SK-N-SH treated with all-trans-retinoic acid at 6 μM for 48 hours (cell line): Measurements from ENCODE around the gene PNO1.

Experiments used
- ATAC-seq: fragments of 200-7000 bp; cut with Tn5 transposase; 3 replicates; pipeline ENCODE4 v1.9.1; 2020; ENCODE audit warnings: mild to moderate bottlenecking, moderate library complexity
- ARNTL ChIP-seq: fragments of 450-650 bp; formaldehyde crosslinking; IDR thresholded peaks from 2 replicates; pipeline ENCODE4 v1.5.0; 2020; ENCODE audit warnings: low read depth, mild to moderate bottlenecking, moderate library complexity, borderline replicate concordance
- BACH2 ChIP-seq: fragments of 250-450 bp; sonication (Bioruptor Pico); IDR thresholded peaks from 2 replicates; pipeline ENCODE4 v1.9.0; 2021; ENCODE audit warnings: mild to moderate bottlenecking, borderline replicate concordance
- CSDC2 ChIP-seq: fragments of 250-450 bp; sonication (Bioruptor Pico); IDR thresholded peaks from 2 replicates; pipeline ENCODE4 v1.5.0; 2020; ENCODE audit warnings: mild to moderate bottlenecking, moderate library complexity
- ESRRG ChIP-seq: fragments of 250-450 bp; sonication (Bioruptor Pico); IDR thresholded peaks from 2 replicates; pipeline ENCODE4 v1.6.1; 2021; ENCODE audit warnings: mild to moderate bottlenecking
- GLIS3 ChIP-seq: fragments of 250-450 bp; sonication (Bioruptor Pico); IDR thresholded peaks from 2 replicates; pipeline ENCODE4 v1.5.0; 2020; ENCODE audit warnings: mild to moderate bottlenecking, moderate library complexity
- ISL1 ChIP-seq: fragments of 250-450 bp; sonication (Bioruptor Pico); IDR thresholded peaks from 2 replicates; pipeline ENCODE4 v2.1.2; 2022; ENCODE audit warnings: mild to moderate bottlenecking, moderate library complexity
- OSR1 ChIP-seq: fragments of 250-450 bp; sonication (Bioruptor Pico); IDR thresholded peaks from 2 replicates; pipeline ENCODE4 v1.8.0; 2022; ENCODE audit warnings: moderate library complexity, mild to moderate bottlenecking, inconsistent platforms
- PPARA ChIP-seq: fragments of 250-450 bp; sonication (Bioruptor Pico); IDR thresholded peaks from 2 replicates; pipeline ENCODE4 v1.5.0; 2020; ENCODE audit warnings: mild to moderate bottlenecking, borderline replicate concordance
- RARB ChIP-seq: fragments of 250-450 bp; sonication (Bioruptor Pico); IDR thresholded peaks from 2 replicates; pipeline ENCODE4 v1.8.0; 2021; ENCODE audit warnings: mild to moderate bottlenecking, moderate library complexity
- SNAI2 ChIP-seq: fragments of 250-450 bp; sonication (Bioruptor Pico); IDR thresholded peaks from 2 replicates; pipeline ENCODE4 v1.5.0; 2020; ENCODE audit warnings: mild to moderate bottlenecking, moderate library complexity
- ZC3H10 ChIP-seq: fragments of 250-450 bp; sonication (Bioruptor Pico); IDR thresholded peaks from 2 replicates; pipeline ENCODE4 v1.5.1; 2021; ENCODE audit warnings: mild to moderate bottlenecking, moderate library complexity
- ZFP3 ChIP-seq: fragments of 250-450 bp; sonication (Bioruptor Pico); IDR thresholded peaks from 2 replicates; pipeline ENCODE4 v1.5.0; 2020; ENCODE audit warnings: mild to moderate bottlenecking, moderate library complexity
- ZFP30 ChIP-seq: fragments of 450-650 bp; formaldehyde crosslinking; IDR thresholded peaks from 2 replicates; pipeline ENCODE4 v1.5.0; 2022; ENCODE audit warnings: mild to moderate bottlenecking, moderate library complexity
- ZNF565 ChIP-seq: fragments of 450-650 bp; formaldehyde crosslinking; conservative IDR thresholded peaks from 2 replicates; pipeline ENCODE4 v1.5.0; 2020; ENCODE audit warnings: low read depth, mild to moderate bottlenecking, moderate library complexity
- ZNF70 ChIP-seq: fragments of 450-650 bp; formaldehyde crosslinking; IDR thresholded peaks from 2 replicates; pipeline ENCODE4 v1.5.0; 2020; ENCODE audit warnings: mild to moderate bottlenecking, moderate library complexity
- ZNF8 ChIP-seq: fragments of 450-650 bp; formaldehyde crosslinking; IDR thresholded peaks from 2 replicates; pipeline ENCODE4 v1.5.0; 2020; ENCODE audit warnings: mild to moderate bottlenecking, moderate library complexity
- TF ChIP-seq, protein P1 (sequence below): fragments of 250-450 bp; sonication (Bioruptor Pico); IDR thresholded peaks from 2 replicates; pipeline ENCODE4 v1.5.1; 2021; ENCODE audit warnings: mild to moderate bottlenecking, moderate library complexity
- TF ChIP-seq, protein P2 (sequence below): fragments of 250-450 bp; sonication (Bioruptor Pico); IDR thresholded peaks from 2 replicates; pipeline ENCODE4 v1.8.0; 2021; ENCODE audit warnings: low read depth, mild to moderate bottlenecking, moderate library complexity, borderline replicate concordance
- TF ChIP-seq, protein P3 (sequence below): fragments of 250-450 bp; sonication (Bioruptor Pico); IDR thresholded peaks from 2 replicates; pipeline ENCODE4 v1.5.1; 2020; ENCODE audit warnings: low read depth, mild to moderate bottlenecking, moderate library complexity

PNO1 gene

DNA sequence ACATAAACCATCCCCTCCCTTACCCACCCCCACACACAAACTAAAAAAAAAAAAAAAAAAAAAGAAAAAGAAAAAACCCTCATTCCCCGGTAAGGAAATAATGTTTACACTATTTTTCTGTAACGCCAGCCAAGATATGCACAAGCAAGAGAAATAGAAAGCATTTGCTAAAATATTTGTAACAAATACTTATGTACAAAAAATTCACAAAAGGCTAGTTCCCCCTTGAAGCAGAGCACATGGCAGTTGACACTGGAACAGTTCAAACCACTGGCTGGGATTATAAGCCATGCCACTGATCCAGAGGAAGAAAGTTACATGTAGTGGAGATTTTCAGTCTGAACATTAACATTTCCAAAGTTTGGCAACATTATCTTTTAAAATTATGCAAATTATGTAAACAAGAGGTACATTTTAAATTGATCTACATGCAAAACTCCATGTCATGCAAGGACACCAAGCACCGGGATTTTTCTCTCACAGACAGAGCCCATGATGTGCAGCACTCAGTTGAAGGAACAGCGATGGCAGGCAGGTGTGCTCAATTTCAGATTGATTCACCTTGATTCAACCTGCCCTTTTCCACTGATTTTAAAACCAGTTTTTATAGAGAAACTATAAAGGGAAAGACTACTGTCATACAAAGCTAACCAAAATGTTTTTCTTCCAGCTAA, 21.4 kb downstream of the PNO1 start (continued):
- TF ChIP-seq ARNTL (CRISPR knock-in tag) (no peak), ZNF8 (CRISPR knock-in tag) (no peak), ZNF565 (CRISPR knock-in tag) (no peak)
- TF ChIP-seq, protein P1, sequence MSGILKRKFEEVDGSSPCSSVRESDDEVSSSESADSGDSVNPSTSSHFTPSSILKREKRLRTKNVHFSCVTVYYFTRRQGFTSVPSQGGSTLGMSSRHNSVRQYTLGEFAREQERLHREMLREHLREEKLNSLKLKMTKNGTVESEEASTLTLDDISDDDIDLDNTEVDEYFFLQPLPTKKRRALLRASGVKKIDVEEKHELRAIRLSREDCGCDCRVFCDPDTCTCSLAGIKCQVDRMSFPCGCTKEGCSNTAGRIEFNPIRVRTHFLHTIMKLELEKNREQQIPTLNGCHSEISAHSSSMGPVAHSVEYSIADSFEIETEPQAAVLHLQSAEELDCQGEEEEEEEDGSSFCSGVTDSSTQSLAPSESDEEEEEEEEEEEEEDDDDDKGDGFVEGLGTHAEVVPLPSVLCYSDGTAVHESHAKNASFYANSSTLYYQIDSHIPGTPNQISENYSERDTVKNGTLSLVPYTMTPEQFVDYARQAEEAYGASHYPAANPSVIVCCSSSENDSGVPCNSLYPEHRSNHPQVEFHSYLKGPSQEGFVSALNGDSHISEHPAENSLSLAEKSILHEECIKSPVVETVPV (CRISPR knock-in tag): no peak

DNA sequence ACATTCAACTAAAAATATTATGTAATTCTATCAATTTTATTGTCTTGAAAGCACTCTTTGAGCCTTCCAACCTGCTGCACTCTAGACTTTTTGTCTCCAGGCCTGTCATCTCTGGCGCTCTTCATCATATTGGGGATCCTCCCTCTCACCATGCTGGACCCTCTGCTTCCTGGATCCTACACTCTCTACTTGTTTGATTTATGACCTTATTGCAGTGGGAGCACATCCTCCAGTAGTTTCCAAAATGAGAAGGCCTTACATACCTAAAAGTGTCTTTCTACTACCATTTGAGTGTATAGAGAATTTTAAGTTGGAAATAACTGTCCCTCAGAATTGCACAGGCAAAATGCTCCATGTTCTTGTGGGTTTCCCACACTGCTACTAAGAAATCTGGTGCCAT, 25.2 kb downstream of the PNO1 start:
- ATAC-seq: no peak
- TF ChIP-seq CSDC2 (CRISPR knock-in tag) (no peak), ARNTL (CRISPR knock-in tag) (no peak)

DNA sequence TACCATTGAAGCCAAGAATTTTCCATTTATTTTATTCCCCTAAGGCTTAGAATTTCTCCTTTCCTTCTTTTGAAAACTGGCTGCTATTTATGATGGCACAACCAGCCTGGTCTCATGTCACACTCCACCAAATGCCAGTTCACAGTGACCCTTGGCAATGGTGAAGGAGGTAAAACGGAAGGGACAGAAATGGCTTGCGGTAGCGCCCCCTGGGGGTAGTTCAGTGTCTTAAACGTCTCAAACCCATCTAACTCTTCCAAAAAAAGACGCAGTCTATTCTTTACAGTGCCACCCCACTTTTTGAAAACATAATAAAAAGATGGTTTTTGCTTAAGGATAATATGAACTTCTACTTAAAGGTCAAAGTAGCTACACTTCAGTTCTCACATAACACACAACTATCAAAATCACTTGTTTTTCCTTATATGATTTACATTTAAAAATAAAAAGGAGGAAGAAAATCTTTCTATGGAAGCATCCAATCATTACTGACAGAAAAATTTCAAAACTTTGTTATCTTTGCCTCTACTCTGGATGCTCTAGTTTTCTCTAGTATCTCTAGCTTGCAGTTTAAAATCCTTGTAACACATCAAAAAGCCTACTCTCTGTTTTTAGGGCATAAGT, 28.0 kb downstream of the PNO1 start:
- TF ChIP-seq ZC3H10 (no peak), ZNF70 (CRISPR knock-in tag) (no peak), ZFP30 (no peak), ZNF565 (CRISPR knock-in tag) (no peak), GLIS3 (CRISPR knock-in tag) (no peak)
- TF ChIP-seq, protein P2, sequence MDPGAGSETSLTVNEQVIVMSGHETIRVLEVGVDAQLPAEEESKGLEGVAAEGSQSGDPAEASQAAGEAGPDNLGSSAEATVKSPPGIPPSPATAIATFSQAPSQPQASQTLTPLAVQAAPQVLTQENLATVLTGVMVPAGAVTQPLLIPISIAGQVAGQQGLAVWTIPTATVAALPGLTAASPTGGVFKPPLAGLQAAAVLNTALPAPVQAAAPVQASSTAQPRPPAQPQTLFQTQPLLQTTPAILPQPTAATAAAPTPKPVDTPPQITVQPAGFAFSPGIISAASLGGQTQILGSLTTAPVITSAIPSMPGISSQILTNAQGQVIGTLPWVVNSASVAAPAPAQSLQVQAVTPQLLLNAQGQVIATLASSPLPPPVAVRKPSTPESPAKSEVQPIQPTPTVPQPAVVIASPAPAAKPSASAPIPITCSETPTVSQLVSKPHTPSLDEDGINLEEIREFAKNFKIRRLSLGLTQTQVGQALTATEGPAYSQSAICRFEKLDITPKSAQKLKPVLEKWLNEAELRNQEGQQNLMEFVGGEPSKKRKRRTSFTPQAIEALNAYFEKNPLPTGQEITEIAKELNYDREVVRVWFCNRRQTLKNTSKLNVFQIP (CRISPR knock-in tag): no peak
- ATAC-seq: no peak

DNA sequence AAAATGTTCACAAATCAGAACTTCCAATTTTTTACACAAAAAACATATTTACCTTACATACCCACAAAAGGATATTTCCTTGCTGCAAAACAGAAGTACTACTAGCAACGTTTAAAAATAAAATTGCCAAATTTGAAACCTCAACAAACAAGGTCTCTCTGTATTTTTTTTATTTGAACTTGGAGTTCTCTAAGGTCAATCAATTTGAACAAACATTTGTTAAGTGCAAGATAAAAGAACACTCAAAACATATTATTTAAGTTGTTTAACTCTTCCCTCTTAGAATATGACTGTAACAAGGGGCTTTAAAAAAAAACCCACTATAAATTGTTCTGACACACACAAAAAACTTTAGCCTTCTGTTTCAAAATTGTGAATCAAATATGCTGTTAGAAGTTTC, 29.6 kb downstream of the PNO1 start:
- ATAC-seq: no peak
- TF ChIP-seq RARB (no peak), ZNF8 (CRISPR knock-in tag) (no peak), PPARA (CRISPR knock-in tag) (no peak), ESRRG (CRISPR knock-in tag) (no peak), ZFP3 (CRISPR knock-in tag) (no peak), BACH2 (CRISPR knock-in tag) (no peak), ARNTL (CRISPR knock-in tag) (no peak), ZFP30 (no peak), SNAI2 (no peak), ZNF70 (CRISPR knock-in tag) (no peak), ISL1 (no peak), GLIS3 (CRISPR knock-in tag) (no peak)
- TF ChIP-seq, protein P2 (CRISPR knock-in tag): no peak
- TF ChIP-seq, protein P3, sequence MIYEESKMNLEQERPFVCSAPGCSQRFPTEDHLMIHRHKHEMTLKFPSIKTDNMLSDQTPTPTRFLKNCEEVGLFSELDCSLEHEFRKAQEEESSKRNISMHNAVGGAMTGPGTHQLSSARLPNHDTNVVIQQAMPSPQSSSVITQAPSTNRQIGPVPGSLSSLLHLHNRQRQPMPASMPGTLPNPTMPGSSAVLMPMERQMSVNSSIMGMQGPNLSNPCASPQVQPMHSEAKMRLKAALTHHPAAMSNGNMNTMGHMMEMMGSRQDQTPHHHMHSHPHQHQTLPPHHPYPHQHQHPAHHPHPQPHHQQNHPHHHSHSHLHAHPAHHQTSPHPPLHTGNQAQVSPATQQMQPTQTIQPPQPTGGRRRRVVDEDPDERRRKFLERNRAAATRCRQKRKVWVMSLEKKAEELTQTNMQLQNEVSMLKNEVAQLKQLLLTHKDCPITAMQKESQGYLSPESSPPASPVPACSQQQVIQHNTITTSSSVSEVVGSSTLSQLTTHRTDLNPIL (CRISPR knock-in tag): no peak

DNA sequence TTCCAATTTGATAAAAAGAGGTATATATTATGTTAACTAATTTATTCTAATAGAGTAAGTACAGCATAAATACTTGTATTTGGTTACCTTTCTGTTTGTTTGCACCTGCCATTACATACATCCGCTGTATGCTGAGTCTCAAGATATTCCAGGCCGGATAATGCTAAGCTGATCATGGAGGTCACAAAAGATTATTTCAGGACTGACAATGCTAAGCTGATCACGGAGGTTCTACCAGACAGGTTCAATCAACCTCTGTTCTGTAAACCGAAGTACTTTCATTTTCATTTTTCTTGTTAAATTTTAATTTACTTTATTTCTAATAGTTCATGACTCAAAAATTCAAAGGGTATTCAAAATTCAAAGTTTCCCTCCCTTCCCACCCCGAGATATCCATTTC, 31.1 kb downstream of the PNO1 start:
- ATAC-seq: no peak
- TF ChIP-seq ZNF8 (CRISPR knock-in tag) (no peak), ESRRG (CRISPR knock-in tag) (no peak), ZFP3 (CRISPR knock-in tag) (no peak), ZNF70 (CRISPR knock-in tag) (no peak), OSR1 (CRISPR knock-in tag) (no peak)
- TF ChIP-seq, protein P1 (CRISPR knock-in tag): no peak
